IMR-90 (cell line): ENCODE data around the gene SENP6. TPM values are rescaled to one million over a fixed set of nuclear protein-coding genes. Genes with fewer than 3 reads are reported as not detected.

Experiments used
- ATAC-seq: fragments of 200-7000 bp; cut with Tn5 transposase; 2 replicates; pipeline ENCODE4 v1.9.1; 2020; ENCODE audit warnings: low read depth, mild to moderate bottlenecking, moderate library complexity
- BruUV-seq: library from RNA; stranded (reverse); fragments of 400-500 nt; replicated peaks from 2 replicates; lab custom pipeline; 2021; lab: Mats Ljungman, UMichigan
- CTCF ChIA-PET: fragments of 300-600 bp; formaldehyde crosslinking; extraction: SDS; loops from one replicate; lab custom pipeline; 2021; ENCODE audit warnings: antibody characterized with exemption; lab: Yijun Ruan, JAX
- POLR2A ChIA-PET: fragments of 300-600 bp; sonication (Branson Sonifier 250); formaldehyde crosslinking; loops from one replicate; lab custom pipeline; 2022; ENCODE audit warnings: antibody characterized with exemption; ENCODE audit not compliant: unreplicated experiment; lab: Charles Lee
- DNase-seq: peaks from one replicate; pipeline ENCODE4 v3.0.0; 2013
- H2AFZ ChIP-seq: replicated peaks from 2 replicates; pipeline ENCODE3; 2013; ENCODE audit warnings: low read length, mild to moderate bottlenecking; ENCODE audit not compliant: poor library complexity
- H2AK5ac ChIP-seq: 2 replicates; pipeline ENCODE4 v1.6.1; 2013; ENCODE audit warnings: low read depth, low read length, inconsistent platforms
- H2AK9ac ChIP-seq: replicated peaks from 2 replicates; pipeline ENCODE3; 2013; ENCODE audit warnings: mild to moderate bottlenecking, low read depth, low read length, moderate library complexity; ENCODE audit not compliant: poor library complexity
- H2BK120ac ChIP-seq: 2 replicates; pipeline ENCODE4 v1.6.1; 2013; ENCODE audit warnings: low read depth, low read length, inconsistent platforms
- H2BK15ac ChIP-seq: 3 replicates; pipeline ENCODE4 v1.6.1; 2013; ENCODE audit warnings: low read depth, low read length, inconsistent platforms
- H2BK20ac ChIP-seq: 2 replicates; pipeline ENCODE4 v1.6.1; 2013; ENCODE audit warnings: low read depth, mild to moderate bottlenecking, inconsistent platforms, low read length, moderate library complexity
- H2BK5ac ChIP-seq: 2 replicates; pipeline ENCODE4 v1.6.1; 2013; ENCODE audit warnings: mild to moderate bottlenecking, low read depth, low read length, inconsistent platforms; ENCODE audit not compliant: poor library complexity, severe bottlenecking
- H3K14ac ChIP-seq: replicated peaks from 2 replicates; pipeline ENCODE4 v1.6.1; 2013; ENCODE audit warnings: low read depth, low read length, inconsistent platforms
- H3K18ac ChIP-seq: 2 replicates; pipeline ENCODE4 v1.6.1; 2013; ENCODE audit warnings: low read depth, low read length, control low read depth
- H3K23ac ChIP-seq: 2 replicates; pipeline ENCODE4 v1.6.1; 2013; ENCODE audit warnings: low read depth, low read length, inconsistent platforms
- H3K27ac ChIP-seq: 2 replicates; pipeline ENCODE4 v1.5.1; 2013; ENCODE audit warnings: mild to moderate bottlenecking, control low read depth, low read length; ENCODE audit not compliant: insufficient read depth
- H3K27me3 ChIP-seq: 2 replicates; pipeline ENCODE4 v1.6.1; 2013; ENCODE audit warnings: low read length; ENCODE audit not compliant: control insufficient read depth, insufficient read depth
- H3K36me3 ChIP-seq: 2 replicates; pipeline ENCODE4 v1.6.1; 2013; ENCODE audit warnings: low read length, mixed read lengths; ENCODE audit not compliant: control insufficient read depth, insufficient read depth
- H3K4ac ChIP-seq: 2 replicates; pipeline ENCODE4 v1.6.1; 2013; ENCODE audit warnings: low read depth, low read length, inconsistent platforms
- H3K4me1 ChIP-seq: 2 replicates; pipeline ENCODE4 v1.6.1; 2013; ENCODE audit warnings: low read length, mixed read lengths; ENCODE audit not compliant: control insufficient read depth, insufficient read depth
- H3K4me2 ChIP-seq: 2 replicates; pipeline ENCODE4 v1.6.1; 2013; ENCODE audit warnings: low read depth, mild to moderate bottlenecking, control low read depth, low read length, moderate library complexity
- H3K4me3 ChIP-seq: 2 replicates; pipeline ENCODE4 v1.5.1; 2013; ENCODE audit warnings: low read depth, mild to moderate bottlenecking, control low read depth, low read length, moderate library complexity; ENCODE audit not compliant: insufficient read depth
- H3K56ac ChIP-seq: 2 replicates; pipeline ENCODE4 v1.6.1; 2013; ENCODE audit warnings: low read length, inconsistent platforms; ENCODE audit not compliant: insufficient read depth; ENCODE audit errors: extremely low read depth
- H3K79me1 ChIP-seq, 2 experiments: 2 replicates each; pipeline ENCODE4 v1.6.1; 2013; ENCODE audit warnings: low read length in 2 of 2, inconsistent platforms in 1 of 2, low read depth in 1 of 2
- H3K9ac ChIP-seq: 2 replicates; pipeline ENCODE4 v1.6.1; 2013; ENCODE audit warnings: low read depth, low read length, control low read depth
- H3K9me1 ChIP-seq: 2 replicates; pipeline ENCODE4 v1.6.1; 2013; ENCODE audit warnings: low read length, inconsistent platforms; ENCODE audit not compliant: insufficient read depth
- H3K9me3 ChIP-seq: 2 replicates; pipeline ENCODE4 v1.6.1; 2013; ENCODE audit warnings: low read length; ENCODE audit not compliant: control insufficient read depth, insufficient read depth
- H4K20me1 ChIP-seq: 2 replicates; pipeline ENCODE4 v1.6.1; 2013; ENCODE audit warnings: low read length, inconsistent platforms; ENCODE audit not compliant: insufficient read depth
- H4K5ac ChIP-seq: 2 replicates; pipeline ENCODE4 v1.6.1; 2013; ENCODE audit warnings: mild to moderate bottlenecking, low read depth, low read length, control low read depth
- H4K8ac ChIP-seq, 2 experiments: 2 replicates each; pipeline ENCODE4 v1.6.1; 2013; ENCODE audit warnings: low read depth in 2 of 2, low read length in 2 of 2, control low read depth in 1 of 2, inconsistent platforms in 1 of 2
- H4K91ac ChIP-seq: 2 replicates; pipeline ENCODE4 v1.6.1; 2013; ENCODE audit warnings: low read depth, low read length, inconsistent platforms; ENCODE audit not compliant: insufficient read depth
- BHLHE40 ChIP-seq: fragments of 150-350 bp; IDR thresholded peaks from 2 replicates; pipeline ENCODE4 v1.6.1; 2016; ENCODE audit warnings: mild to moderate bottlenecking, low read depth, low read length
- CEBPB ChIP-seq: IDR thresholded peaks from 2 replicates; pipeline ENCODE4 v1.6.1; 2012; ENCODE audit warnings: low read depth, low read length, improper control_type of control experiment
- CHD1 ChIP-seq: IDR thresholded peaks from 2 replicates; pipeline ENCODE4 v1.6.1; 2012; ENCODE audit warnings: low read depth, low read length, improper control_type of control experiment
- FOS ChIP-seq: fragments of 150-350 bp; IDR thresholded peaks from 2 replicates; pipeline ENCODE4 v1.6.1; 2016; ENCODE audit warnings: low read depth, low read length
- MAFK ChIP-seq: IDR thresholded peaks from 2 replicates; pipeline ENCODE4 v1.6.1; 2012; ENCODE audit warnings: low read depth, low read length, improper control_type of control experiment
- MAZ ChIP-seq: IDR thresholded peaks from 2 replicates; pipeline ENCODE4 v1.6.1; 2012; ENCODE audit warnings: low read depth, mild to moderate bottlenecking, low read length, improper control_type of control experiment, moderate library complexity, borderline replicate concordance
- MXI1 ChIP-seq: IDR thresholded peaks from 2 replicates; pipeline ENCODE4 v1.6.1; 2012; ENCODE audit warnings: low read depth, mild to moderate bottlenecking, low read length, moderate library complexity, borderline replicate concordance
- NFE2L2 ChIP-seq: fragments of 150-350 bp; IDR thresholded peaks from 2 replicates; pipeline ENCODE4 v1.6.1; 2016; ENCODE audit warnings: low read depth, mild to moderate bottlenecking, low read length
- POLR2A ChIP-seq: IDR thresholded peaks from 2 replicates; pipeline ENCODE4 v1.6.1; 2012; ENCODE audit warnings: mild to moderate bottlenecking, low read depth, low read length
- RAD21 ChIP-seq: IDR thresholded peaks from 2 replicates; pipeline ENCODE4 v1.6.1; 2012; ENCODE audit warnings: low read length, improper control_type of control experiment
- RCOR1 ChIP-seq: IDR thresholded peaks from 2 replicates; pipeline ENCODE4 v1.6.1; 2012; ENCODE audit warnings: mild to moderate bottlenecking, low read length, improper control_type of control experiment; ENCODE audit not compliant: insufficient replicate concordance
- RFX5 ChIP-seq: IDR thresholded peaks from 2 replicates; pipeline ENCODE4 v1.8.0; 2012; ENCODE audit warnings: low read depth, mild to moderate bottlenecking, low read length, moderate library complexity
- SMC3 ChIP-seq: fragments of 150-350 bp; IDR thresholded peaks from 2 replicates; pipeline ENCODE4 v1.6.1; 2016; ENCODE audit warnings: low read depth, mild to moderate bottlenecking, antibody characterized with exemption, low read length, moderate library complexity
- WGBS, 2 experiments: methylation state at CpG; one replicate each; pipeline versions ENCODE4 v1.1.5 to v1.1.7; 2013; ENCODE audit warnings: missing lambda C conversion rate in 2 of 2; ENCODE audit not compliant: insufficient read length in 1 of 2; ENCODE audit errors: extremely low coverage in 2 of 2; 5-methylcytosine and 5-hydroxymethylcytosine counted together
- dilution Hi-C: fragments of 300-500 bp; cut with HindIII; formaldehyde crosslinking; loops from one replicate; pipeline ENCODE4 v1.14.3; 2018; ENCODE audit warnings: low sequenced_read_pairs; ENCODE audit not compliant: unreplicated experiment
- in situ Hi-C: fragments of 300-500 bp; cut with MboI; formaldehyde crosslinking; loops from 3 replicates; pipeline ENCODE4 v1.14.3; 2019; ENCODE audit warnings: low sequenced_read_pairs, inconsistent platforms, mixed read lengths
- intact Hi-C: fragments of 100-400 bp; cut with micrococcal nuclease; formaldehyde crosslinking; loops from 2 replicates; pipeline ENCODE4 v1.10.0; 2022
- polyA plus RNA-seq, 3 experiments: library from polyadenylated mRNA; depleted of rRNA; stranded (reverse); fragments of >200 nt; gene quantifications; 2 replicates each; pipeline ENCODE4 v1.2.3, GENCODE V29; 2012; ENCODE audit warnings: low replicate concordance in 1 of 3
- total RNA-seq: library from RNA; depleted of rRNA; stranded (reverse); fragments of >200 nt; gene quantifications from 2 replicates; pipeline ENCODE4 v1.2.3, GENCODE V29; 2012
- TF ChIP-seq, protein P1 (sequence below): fragments of 150-350 bp; IDR thresholded peaks from 2 replicates; pipeline ENCODE4 v1.6.1; 2017; ENCODE audit warnings: mild to moderate bottlenecking, antibody characterized with exemption, low read length, low read depth
- TF ChIP-seq, protein P2 (sequence below): conservative IDR thresholded peaks from 2 replicates; pipeline ENCODE4 v1.5.1; 2012; ENCODE audit warnings: mild to moderate bottlenecking, low read depth, low read length, improper control_type of control experiment

Gene SENP6
- total and polyA plus RNA-seq, 2 of the 4 experiments (the other 2 are of a cell fraction) = 23.1 to 25.8 TPM

DNA sequence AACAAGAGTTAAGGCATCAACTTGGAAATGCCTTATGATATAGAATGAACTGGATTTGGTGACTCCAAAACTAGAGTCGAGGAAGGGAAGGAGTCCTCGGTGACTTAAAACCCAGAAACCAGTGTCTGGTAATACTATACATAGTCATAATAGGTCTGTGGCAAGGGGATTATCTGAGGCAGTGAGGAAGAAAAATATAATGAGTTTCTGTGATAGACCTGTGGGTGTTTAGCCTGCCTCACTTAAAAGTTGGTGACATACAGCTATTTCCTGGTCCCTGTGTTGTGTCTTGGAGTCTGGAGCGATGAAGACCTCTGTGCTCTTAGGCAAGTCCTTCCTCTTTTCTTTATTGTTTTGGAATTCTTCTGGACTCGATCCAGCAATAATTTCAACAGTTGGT, 142.3 kb downstream of the SENP6 start (continued):
- TF ChIP-seq MAFK (no peak), RFX5 (no peak)

DNA sequence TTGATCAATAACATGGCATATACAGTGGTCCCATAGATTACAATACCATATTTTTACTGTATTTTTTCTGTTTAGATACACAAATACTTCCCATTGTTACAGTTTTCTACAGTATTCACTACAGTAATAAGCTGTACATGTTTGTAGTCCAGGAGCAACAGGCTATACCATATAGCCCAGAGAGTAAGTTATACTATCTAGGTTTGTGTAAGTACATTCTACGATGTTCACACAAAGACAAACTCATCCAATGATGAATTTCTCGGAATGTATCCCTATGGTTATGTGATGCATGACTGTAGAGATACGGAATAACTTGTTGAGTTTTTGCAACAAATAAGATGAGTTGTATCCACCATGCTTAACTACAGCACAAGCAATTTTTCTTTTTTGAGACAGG, 143.7 kb downstream of the SENP6 start:
- BruUV-seq = no TSS peak
- Histone ChIP-seq H2BK20ac (no peak overlapping the region), H4K8ac (no peak overlapping the region), H4K91ac (no peak overlapping the region), H3K4me2 (no peak overlapping the region), H3K27me3 (peaks cover 4% of the 10 kb centered on the region), H2BK120ac (no peak overlapping the region), H4K20me1 (no peaks in the 10 kb centered on the region), H3K9me3 (no peaks in the 10 kb centered on the region), H3K27ac (no peak overlapping the region), H3K9me1 (no peaks in the 10 kb centered on the region), H3K23ac (no peak overlapping the region), H2BK15ac (no peak overlapping the region), H3K4me1 (no peaks in the 10 kb centered on the region), H3K18ac (no peak overlapping the region), H4K5ac (no peak overlapping the region), H2AFZ (no peak overlapping the region), H3K79me1 (peaks cover 5 to 7% of the 10 kb centered on the region in 2 experiments; a peak in 3 of 4 replicates), H3K4me3 (no peak overlapping the region), H2BK5ac (no peak overlapping the region), H3K36me3 (no peaks in the 10 kb centered on the region), H2AK9ac (no peak overlapping the region), H3K56ac (no peak overlapping the region), H3K4ac (no peak overlapping the region), H2AK5ac (no peak overlapping the region), H3K9ac (no peak overlapping the region), H3K14ac (no peak overlapping the region)
- no peak for ATAC-seq
- no CpG with 5 or more reads among the region's 3 CpGs for WGBS, 2 experiments
- in situ Hi-C loops (no loop called here), intact Hi-C loops (no loop called here), dilution Hi-C loops (no loop called here)
- ChIA-PET POLR2A (no interaction called here), CTCF (no interaction called here)
- DNase-seq = no peak
- TF ChIP-seq MAZ (no peak), BHLHE40 (no peak), RFX5 (no peak), CEBPB (no peak), MXI1 (no peak), MAFK (no peak), SMC3 (no peak), RCOR1 (no peak), RAD21 (no peak), POLR2A (no peak), CHD1 (no peak), FOS (no peak), NFE2L2 (no peak)
- TF ChIP-seq, protein P1, sequence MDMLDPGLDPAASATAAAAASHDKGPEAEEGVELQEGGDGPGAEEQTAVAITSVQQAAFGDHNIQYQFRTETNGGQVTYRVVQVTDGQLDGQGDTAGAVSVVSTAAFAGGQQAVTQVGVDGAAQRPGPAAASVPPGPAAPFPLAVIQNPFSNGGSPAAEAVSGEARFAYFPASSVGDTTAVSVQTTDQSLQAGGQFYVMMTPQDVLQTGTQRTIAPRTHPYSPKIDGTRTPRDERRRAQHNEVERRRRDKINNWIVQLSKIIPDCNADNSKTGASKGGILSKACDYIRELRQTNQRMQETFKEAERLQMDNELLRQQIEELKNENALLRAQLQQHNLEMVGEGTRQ = no peak
- TF ChIP-seq, protein P2, sequence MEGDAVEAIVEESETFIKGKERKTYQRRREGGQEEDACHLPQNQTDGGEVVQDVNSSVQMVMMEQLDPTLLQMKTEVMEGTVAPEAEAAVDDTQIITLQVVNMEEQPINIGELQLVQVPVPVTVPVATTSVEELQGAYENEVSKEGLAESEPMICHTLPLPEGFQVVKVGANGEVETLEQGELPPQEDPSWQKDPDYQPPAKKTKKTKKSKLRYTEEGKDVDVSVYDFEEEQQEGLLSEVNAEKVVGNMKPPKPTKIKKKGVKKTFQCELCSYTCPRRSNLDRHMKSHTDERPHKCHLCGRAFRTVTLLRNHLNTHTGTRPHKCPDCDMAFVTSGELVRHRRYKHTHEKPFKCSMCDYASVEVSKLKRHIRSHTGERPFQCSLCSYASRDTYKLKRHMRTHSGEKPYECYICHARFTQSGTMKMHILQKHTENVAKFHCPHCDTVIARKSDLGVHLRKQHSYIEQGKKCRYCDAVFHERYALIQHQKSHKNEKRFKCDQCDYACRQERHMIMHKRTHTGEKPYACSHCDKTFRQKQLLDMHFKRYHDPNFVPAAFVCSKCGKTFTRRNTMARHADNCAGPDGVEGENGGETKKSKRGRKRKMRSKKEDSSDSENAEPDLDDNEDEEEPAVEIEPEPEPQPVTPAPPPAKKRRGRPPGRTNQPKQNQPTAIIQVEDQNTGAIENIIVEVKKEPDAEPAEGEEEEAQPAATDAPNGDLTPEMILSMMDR = no peak
